Ishikawa (cell line): ENCODE measurements around the gene SNCAIP.

Source experiments
- CEBPB ChIP-seq: IDR thresholded peaks from 2 replicates; pipeline ENCODE4 v1.6.1; 2012
- CREB1 ChIP-seq: IDR thresholded peaks from 2 replicates; pipeline ENCODE4 v1.6.1; 2012; ENCODE audit warnings: low read depth
- EGR1 ChIP-seq: IDR thresholded peaks from 2 replicates; pipeline ENCODE4 v1.6.1; 2012
- EP300 ChIP-seq: IDR thresholded peaks from 2 replicates; pipeline ENCODE4 v1.6.1; 2012; ENCODE audit warnings: borderline replicate concordance
- FOXM1 ChIP-seq: IDR thresholded peaks from 2 replicates; pipeline ENCODE4 v1.6.1; 2012; ENCODE audit warnings: low read depth, borderline replicate concordance
- NFIC ChIP-seq: IDR thresholded peaks from 2 replicates; pipeline ENCODE4 v1.6.1; 2012
- RAD21 ChIP-seq: IDR thresholded peaks from 2 replicates; pipeline ENCODE4 v1.6.1; 2012; ENCODE audit warnings: low read depth
- TAF1 ChIP-seq: IDR thresholded peaks from 2 replicates; pipeline ENCODE4 v1.6.1; 2012; ENCODE audit warnings: low read depth, mild to moderate bottlenecking
- TCF12 ChIP-seq: IDR thresholded peaks from 2 replicates; pipeline ENCODE4 v1.6.1; 2012; ENCODE audit warnings: low read depth
- TEAD4 ChIP-seq: IDR thresholded peaks from 2 replicates; pipeline ENCODE4 v1.6.1; 2012
- YY1 ChIP-seq: IDR thresholded peaks from 2 replicates; pipeline ENCODE4 v1.6.1; 2012; ENCODE audit warnings: low read depth
- ZBTB7A ChIP-seq: IDR thresholded peaks from 2 replicates; pipeline ENCODE4 v1.6.1; 2012; ENCODE audit warnings: low read depth
- TF ChIP-seq, protein P1 (sequence below): IDR thresholded peaks from 2 replicates; pipeline ENCODE4 v1.6.1; 2012; ENCODE audit warnings: low read depth, mild to moderate bottlenecking
- TF ChIP-seq, protein P2 (sequence below): IDR thresholded peaks from 2 replicates; pipeline ENCODE4 v1.6.1; 2012
- TF ChIP-seq, protein P3 (sequence below): IDR thresholded peaks from 2 replicates; pipeline ENCODE4 v1.6.1; 2012

SNCAIP gene

DNA sequence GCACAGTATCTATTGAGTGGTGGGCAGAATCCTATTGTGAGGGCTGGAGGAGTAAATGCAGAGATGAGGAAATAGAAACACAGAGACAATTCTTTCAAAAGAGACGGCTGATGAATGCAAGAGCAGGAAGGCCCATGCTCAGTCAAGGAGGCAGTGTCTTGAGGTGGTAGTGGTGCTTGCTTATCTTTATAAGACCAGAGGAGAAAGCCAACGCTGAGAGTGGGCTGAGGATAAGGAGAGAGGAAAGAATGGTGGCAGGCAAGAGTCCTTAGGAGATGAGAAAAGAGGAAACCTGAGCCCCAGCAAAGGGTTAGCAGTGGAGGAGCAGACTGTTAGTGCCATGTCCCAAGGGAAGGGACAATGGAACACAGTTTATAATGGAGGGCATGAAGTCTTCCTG is 86.0 kb downstream of the SNCAIP start:
- TF ChIP-seq EGR1 (no peak), TEAD4 (no peak), NFIC (no peak), FOXM1 (no peak), ZBTB7A (no peak), YY1 (no peak)
- TF ChIP-seq, protein P1, sequence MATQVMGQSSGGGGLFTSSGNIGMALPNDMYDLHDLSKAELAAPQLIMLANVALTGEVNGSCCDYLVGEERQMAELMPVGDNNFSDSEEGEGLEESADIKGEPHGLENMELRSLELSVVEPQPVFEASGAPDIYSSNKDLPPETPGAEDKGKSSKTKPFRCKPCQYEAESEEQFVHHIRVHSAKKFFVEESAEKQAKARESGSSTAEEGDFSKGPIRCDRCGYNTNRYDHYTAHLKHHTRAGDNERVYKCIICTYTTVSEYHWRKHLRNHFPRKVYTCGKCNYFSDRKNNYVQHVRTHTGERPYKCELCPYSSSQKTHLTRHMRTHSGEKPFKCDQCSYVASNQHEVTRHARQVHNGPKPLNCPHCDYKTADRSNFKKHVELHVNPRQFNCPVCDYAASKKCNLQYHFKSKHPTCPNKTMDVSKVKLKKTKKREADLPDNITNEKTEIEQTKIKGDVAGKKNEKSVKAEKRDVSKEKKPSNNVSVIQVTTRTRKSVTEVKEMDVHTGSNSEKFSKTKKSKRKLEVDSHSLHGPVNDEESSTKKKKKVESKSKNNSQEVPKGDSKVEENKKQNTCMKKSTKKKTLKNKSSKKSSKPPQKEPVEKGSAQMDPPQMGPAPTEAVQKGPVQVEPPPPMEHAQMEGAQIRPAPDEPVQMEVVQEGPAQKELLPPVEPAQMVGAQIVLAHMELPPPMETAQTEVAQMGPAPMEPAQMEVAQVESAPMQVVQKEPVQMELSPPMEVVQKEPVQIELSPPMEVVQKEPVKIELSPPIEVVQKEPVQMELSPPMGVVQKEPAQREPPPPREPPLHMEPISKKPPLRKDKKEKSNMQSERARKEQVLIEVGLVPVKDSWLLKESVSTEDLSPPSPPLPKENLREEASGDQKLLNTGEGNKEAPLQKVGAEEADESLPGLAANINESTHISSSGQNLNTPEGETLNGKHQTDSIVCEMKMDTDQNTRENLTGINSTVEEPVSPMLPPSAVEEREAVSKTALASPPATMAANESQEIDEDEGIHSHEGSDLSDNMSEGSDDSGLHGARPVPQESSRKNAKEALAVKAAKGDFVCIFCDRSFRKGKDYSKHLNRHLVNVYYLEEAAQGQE = no peak

DNA sequence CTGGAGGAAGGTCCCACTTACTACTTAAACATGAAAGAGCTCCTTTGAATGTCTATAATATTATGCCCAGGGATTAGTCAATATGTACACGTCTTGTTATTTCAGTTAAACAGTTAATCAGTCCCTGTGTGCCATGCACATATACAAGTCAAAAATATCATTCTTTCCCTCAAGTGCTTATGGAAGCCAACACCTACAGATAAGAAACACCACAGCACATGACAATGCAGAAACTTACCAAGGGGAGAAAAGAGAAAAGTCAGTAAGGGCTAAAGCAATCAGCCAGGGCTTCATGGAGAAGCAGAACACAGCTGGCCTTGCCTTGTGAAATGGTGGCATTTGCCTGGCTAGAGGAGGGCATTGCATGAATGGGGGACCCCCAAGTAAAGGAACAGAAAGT is 88.3 kb downstream of the SNCAIP start:
- TF ChIP-seq, protein P1 = no peak
- TF ChIP-seq YY1 (no peak), EP300 (no peak), EGR1 (no peak), CEBPB (no peak), CREB1 (no peak), TEAD4 (no peak), TCF12 (no peak), FOXM1 (no peak), NFIC (no peak), RAD21 (no peak), ZBTB7A (no peak)
- TF ChIP-seq, protein P2, sequence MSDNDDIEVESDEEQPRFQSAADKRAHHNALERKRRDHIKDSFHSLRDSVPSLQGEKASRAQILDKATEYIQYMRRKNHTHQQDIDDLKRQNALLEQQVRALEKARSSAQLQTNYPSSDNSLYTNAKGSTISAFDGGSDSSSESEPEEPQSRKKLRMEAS = no peak

DNA sequence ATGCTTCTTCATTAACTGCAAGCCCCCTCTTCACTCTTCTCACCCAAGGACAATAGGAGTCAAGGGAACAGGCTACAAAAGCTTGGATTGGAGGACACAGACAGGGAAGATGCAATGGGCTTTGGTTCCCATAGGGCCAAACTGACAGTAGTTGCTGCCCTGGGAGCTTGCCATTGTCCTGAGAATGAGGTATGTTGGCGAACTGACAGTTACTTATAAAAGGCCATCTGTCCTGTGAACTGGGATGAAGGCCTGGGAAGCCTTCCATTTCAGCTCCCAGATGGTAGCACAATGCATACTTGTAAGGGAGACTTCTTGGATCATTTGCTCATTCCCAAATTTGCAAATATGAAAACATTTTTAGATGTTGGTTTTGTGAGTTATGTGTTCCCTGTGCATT is 88.9 kb downstream of the SNCAIP start:
- TF ChIP-seq TCF12 = no peak

DNA sequence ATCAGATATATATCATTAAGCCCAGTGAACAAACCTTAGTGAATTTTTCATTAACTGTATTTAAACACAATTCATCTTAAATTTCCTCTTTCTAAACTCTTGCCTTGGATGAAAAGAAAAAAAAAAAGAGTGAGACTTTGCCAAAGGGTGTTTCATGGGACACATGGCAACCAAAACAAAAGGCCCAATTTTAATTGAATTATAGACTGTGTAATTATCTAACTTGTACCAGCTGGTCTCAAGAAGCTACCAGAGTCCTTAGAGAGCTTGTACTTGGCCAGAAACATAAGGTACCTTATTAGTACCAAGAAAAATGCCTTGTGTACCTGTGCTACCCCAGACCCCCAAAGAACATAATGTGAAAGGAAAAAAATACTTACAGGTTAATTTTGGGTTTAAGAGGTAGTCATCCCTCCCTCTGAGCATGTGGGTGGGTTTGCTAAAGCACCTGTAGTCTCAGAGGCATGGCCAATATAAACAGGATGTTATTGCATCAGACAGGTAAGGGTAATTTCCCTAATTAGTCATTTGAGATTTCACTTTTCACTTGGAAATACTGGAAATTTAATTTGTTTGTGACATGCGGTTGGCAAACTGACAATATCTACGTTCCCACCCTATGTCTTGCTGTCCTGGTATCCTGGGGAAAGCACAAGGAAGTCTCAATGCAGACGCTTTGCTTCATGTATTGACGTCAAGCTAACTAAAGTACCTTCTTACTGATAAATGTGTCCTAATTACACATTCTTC is 90.1 kb downstream of the SNCAIP start:
- no peak for TF ChIP-seq TAF1
- no peak for TF ChIP-seq TEAD4
- TF ChIP-seq TCF12 = no peak
- no peak for TF ChIP-seq NFIC
- no peak for TF ChIP-seq FOXM1
- TF ChIP-seq, protein P3, sequence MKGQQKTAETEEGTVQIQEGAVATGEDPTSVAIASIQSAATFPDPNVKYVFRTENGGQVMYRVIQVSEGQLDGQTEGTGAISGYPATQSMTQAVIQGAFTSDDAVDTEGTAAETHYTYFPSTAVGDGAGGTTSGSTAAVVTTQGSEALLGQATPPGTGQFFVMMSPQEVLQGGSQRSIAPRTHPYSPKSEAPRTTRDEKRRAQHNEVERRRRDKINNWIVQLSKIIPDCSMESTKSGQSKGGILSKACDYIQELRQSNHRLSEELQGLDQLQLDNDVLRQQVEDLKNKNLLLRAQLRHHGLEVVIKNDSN = no peak
- no peak for TF ChIP-seq CEBPB
- TF ChIP-seq YY1 = no peak

DNA sequence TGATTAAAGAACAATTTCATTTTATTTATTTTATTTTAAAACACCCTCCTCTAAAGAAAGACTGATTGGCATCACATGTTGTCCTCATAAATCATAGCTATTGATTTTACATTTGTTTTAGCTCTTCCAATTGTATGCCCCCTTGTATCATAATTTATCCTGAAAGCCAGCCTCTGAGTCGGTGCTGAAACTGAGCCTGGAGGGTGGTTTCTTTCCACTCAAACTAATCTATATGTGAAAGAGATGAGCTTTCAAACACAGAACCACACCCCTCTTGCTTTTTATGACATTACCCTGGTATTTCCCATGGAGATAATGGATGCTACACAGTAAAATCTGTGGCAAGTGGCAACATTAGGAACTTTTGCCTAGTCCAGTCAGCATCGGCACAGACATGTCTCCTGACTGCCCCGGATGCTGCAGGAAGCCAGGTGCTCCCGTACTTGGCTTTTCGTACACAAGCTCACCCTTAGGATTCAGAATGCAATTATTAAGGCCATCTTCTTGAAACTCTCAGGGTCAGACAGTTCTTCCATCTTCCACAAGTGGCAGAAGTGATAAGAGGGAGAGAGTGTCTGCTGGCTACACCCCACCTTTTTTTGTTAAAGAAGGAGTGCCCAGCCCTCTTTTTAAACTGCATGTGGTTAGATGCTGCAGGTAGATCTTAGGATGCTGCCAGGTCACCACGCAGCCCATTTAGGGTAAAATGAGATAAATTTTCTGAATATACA is 91.1 kb downstream of the SNCAIP start:
- TF ChIP-seq CEBPB = no peak

DNA sequence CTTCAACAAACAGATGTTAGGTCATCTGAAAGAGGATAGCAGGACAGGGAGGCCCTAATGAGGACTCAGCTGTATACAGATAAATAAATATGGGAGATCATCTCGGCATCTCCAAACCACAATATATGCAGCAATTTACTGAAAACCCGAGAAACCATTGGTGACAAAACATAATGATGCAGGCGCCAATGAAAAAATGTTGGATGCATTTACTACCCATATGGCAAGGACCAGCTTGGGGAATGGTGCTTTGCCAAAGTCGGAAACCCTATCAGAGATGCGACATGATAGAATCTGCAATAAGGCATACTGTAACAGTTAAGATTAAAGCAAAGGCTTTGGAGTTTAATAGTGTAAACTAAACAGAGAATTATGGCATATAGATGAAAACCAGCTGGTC is 92.0 kb downstream of the SNCAIP start:
- TF ChIP-seq CEBPB (no peak), EP300 (no peak), ZBTB7A (no peak), RAD21 (no peak), CREB1 (no peak), TAF1 (no peak), YY1 (no peak), FOXM1 (no peak), TCF12 (no peak), TEAD4 (no peak), NFIC (no peak), EGR1 (no peak)
- TF ChIP-seq, protein P3 = no peak
- TF ChIP-seq, protein P2 = no peak
- TF ChIP-seq, protein P1 = no peak
